NCI-H446 treated with DMSO at 0.1 percent for 48 hours (cell line): ENCODE data around the gene IFRD1.

Source experiments
- DNase-seq: peaks from one replicate; lab custom pipeline; 2025; lab: John Stamatoyannopoulos, UW

The IFRD1 gene, protein sequence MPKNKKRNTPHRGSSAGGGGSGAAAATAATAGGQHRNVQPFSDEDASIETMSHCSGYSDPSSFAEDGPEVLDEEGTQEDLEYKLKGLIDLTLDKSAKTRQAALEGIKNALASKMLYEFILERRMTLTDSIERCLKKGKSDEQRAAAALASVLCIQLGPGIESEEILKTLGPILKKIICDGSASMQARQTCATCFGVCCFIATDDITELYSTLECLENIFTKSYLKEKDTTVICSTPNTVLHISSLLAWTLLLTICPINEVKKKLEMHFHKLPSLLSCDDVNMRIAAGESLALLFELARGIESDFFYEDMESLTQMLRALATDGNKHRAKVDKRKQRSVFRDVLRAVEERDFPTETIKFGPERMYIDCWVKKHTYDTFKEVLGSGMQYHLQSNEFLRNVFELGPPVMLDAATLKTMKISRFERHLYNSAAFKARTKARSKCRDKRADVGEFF

DNA sequence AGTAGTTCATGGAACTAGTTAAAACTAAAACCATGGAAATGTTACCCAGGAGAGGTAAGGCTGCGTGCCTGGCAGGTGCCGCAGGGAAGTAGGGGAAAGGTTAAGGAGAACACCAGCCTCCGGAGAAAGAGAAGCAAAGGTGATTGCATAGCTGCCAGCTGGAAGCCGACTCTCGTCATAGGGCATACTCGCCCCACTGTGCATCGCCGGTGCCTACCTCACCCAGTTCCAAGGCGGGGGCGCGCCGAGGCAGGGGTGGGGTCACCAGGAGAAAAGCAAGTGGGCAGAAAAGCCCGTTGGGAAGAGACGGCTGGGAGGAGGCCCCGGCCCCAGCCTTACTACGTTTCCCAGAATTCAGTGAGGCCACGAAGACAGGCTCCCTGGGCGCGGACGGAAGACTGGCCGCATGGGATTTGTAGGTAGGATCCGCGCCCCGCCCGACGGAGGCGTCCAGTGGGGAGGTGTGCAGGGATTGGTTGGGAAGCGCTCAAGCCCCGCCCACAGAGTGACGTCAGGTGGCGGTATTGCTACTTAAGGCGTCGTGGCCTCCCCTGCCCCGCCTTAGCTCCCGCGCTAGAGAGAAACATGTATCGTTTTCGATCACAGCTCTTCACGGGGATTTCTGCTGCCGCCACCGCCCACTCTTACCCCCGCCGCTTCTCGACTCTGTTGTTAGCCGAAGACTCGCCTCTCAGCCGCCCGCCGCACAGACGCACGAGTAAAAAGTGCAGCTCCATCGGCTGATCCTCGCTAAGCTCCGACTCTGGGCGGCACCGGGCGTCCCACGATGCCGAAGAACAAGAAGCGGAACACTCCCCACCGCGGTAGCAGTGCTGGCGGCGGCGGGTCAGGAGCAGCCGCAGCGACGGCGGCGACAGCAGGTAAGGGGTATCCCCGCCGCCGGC lies at the start of gene IFRD1:
IFRD1 (plus strand) TSS at position 559 of the 905 bp plus-strand sequence; CDS start at position 788, 229 bp downstream.
- peak; percentile 95 for DNase-seq

DNA sequence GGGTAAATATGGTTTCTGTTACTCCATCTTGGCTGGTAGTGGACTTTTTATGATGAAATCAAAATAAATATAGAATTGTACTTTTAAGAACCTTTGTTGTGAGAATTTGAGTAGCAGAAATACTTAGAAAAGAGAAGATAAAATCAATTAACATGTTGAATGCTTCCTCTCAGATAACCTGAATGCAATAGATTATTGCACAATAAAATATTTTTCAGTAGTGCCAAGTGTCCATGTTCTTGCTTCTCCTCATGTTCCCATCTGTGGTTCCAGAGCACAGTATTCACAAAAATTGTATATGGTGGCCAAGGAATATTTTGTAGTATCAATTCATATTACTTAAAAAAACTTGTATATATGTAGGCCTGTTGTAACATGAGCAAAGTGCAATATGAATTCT lies 45.9 kb upstream of the IFRD1 start:
- DNase-seq: no peak

DNA sequence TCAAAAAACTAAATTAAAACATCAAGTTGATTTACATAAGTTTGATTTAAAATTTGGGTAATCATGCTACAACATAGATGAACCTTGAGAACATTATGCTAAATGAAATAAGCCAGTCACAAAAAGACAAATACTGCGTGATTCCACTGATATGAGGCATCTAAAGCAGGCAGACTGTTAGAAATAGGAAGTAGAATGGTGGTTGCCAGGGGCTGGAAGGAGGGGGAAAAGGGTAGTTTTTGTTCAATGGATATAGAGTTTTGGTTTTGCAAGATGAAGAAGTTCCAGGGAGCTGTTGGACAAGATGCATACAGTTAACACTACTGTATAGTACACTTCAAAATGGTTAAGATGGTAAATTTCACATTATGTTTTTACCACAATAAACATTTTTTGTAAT lies 45.0 kb upstream of the IFRD1 start:
- DNase-seq: no peak

DNA sequence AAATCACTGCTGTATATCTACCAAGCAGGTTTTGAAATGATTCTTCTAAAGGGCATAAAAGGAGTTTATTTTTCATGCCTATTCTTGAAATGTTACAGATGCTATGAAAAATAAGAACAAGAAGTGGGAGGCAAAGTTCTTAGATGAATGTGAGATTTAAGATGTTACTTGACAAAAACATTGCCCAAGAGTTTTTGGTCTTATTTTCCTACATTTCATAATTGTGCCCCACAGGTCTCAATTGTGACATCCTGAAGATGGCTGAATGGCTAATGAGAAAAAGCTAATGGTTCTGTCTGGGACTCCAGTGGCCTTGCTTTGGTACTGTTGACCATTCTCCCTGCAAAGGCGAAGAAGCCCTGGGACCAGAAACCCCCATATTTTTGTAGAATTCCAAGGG lies 43.0 kb upstream of the IFRD1 start:
- no peak for DNase-seq

DNA sequence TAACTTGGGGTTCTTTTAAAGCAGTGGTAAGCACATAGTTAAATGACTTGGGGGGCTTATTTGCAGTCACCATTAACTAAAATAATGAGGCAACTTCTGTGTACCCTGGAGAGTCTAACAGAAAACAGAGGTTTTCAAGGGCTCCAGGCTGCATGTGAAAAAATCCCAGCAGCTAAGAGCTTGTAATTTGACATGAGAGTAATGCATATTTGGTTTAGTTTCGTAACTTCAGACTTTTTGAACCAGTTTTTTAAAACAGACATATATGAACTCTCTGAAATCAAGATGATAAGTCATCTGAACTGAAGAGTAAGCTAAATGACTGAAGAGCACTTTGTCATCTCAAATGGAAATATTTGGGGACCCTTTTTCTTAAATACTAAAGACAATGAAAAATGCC lies 40.2 kb upstream of the IFRD1 start:
- DNase-seq: no peak

DNA sequence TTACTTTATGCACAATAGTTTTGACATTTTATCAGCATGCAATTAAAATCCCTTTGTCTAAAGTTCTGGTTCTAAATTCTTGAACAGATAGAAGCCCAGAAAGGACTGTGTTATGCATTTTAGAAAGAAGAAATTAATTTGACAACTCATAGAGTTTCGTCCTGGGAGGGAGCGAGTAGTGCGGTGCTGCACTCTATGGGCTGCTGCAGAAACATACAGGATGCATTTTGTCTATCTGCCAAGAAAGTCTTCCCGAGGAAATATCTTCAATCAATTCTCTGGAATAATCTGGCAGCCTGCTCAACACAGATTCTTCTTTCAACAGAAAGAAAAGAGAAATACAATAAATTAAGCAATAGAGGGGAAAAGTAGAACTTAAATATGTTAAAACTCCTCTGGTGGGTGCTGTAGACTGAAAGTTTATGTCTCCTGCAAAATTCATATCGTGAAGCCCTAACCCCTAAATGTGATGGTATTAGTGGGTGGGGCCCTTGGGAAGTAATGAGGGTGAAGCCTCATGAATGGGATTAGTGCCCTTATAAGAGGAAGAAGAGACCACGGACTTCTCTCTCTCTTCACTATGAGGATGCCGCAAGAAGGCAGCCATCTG lies 39.0 kb upstream of the IFRD1 start:
- DNase-seq: peak; percentile 8

DNA sequence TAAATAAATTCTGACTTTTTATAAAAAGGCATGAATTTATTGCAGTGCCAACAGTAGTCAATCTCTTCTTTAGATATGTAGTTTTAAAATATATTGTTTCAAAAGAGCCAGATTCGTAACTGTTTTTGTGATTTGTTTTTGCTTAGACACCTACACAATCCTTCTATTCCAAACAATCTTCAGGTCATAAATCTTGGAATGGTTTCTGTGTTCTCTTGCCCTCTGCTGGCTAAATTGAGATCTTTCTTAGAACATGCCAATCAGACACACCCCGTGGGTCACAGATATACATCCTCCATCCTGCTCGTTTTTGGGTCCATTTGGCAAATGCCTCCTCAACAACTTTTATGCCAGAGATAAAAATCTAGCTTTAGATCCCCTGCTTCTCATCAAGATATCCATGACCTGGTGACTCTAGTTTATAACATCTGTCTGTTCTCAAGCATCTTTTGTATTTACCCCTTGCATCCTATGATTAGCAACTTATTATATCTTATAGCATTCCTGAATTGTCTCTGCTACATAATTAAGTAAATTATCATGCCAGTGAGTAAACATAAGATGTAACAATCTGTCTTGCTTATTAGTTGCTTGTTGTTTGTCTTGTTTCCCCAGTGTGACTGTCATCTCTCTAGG lies 35.3 kb upstream of the IFRD1 start:
- DNase-seq: peak; percentile 51

DNA sequence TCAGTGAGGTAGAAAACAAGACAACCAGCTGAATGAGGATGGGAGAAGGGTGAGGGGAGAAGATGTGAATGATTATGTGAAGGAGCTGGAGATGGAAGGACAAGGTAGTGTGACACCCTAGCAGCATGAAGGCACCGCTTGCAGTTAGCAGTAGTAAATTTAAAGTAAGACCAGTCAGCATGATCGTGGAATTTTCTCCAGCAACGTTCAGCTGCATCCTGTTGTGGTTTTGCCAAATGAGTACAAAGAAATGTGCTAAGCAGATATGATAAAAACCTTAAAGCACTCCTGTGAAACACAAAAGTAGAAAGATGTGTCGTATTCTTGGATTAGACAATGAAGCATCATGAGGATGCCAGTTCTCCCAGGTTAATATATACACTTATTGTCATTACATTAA lies 34.1 kb upstream of the IFRD1 start:
- no peak for DNase-seq

DNA sequence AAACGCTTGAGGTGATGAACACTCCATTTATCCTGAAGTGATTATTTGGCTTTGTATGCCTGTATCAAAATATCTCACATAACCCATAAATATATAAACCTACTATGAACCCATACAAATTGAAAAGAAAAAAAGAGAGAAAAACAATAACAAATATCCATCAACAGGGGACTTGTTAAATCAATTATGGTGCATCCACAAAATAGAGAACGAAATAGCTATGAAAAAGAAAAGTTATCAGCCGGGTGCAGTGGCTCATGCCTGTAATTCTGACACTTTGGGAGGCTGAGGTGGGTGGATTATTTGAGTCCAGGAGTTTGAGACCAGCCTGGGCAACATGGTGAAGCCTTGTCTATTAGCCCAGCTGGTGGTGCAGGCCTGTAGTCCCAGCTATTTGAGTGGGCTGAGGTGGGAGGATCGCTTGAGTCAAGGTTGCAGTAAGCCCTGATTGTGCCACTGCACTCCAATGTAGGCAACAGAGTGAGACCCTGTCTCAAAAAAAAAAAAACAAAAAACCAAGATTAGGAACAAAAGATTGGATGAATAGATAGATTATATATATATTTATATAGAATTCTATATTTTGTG lies 30.6 kb upstream of the IFRD1 start:
- no peak for DNase-seq

DNA sequence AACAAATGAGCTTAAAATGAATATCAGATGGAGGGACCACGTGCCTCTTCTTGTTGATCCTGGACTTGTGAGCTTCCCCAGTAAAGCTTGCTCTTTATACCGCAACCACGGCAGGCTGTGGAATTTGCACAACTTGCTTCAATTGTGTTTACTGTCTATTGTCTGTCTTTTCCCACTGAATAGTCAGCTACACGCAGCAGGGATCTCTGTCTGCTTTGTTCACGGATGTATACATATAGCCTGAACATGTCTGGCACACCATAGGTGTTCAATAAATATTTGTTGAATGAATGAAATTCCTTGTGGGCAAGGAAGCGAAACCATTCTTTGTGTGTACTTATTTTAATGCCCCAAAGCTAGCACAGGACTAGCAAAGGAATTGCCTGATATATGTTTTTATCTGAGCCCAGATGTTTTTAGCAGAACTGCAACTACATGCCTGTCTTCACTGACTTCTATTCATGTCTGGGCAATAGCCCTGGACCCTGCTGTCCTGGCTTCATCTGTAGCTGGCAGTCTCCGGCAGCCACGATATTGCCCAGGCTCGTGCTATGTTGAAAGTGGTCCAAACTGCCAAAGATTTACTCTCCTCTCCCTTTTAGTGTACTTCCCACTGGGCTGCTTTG lies 29.9 kb upstream of the IFRD1 start:
- DNase-seq: no peak

DNA sequence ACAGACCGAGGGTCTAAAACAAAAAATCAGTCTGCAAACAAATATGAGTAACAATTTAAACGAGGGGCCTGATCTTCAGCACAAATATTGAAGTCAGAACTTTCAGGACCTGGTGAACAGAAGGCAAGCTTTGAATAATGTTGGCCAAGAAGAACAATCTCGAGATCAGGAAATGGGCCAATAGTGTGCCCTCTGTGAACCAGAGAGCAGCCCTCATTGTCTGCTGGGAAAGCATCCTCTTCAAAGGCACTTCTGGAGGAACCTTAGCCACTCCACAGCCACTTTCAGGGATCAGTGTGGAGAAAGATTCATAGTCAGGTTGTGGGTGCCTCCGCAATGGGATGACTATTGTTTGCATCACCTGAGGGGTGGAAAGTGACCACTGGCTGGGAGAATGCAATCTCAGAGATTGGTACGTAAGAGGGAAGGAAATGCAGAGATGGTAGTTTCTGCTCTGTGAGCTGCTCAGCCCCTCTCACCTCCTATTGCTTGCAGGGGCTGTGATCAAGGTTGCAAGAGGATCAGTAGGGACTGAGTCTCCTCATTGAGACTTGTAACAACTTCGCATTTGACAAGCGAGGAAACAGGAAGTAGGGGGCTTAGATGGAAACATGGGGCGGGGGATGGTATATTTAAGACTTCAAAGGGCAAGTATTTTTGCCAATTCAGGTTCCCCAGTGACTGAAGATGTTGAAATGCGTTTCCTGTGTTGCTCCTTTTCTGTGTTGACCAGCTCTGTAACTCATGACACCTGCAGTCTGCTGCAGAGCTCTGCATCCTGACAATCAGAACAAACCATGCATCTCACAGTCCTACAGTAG lies 28.4 kb upstream of the IFRD1 start:
- DNase-seq: no peak

DNA sequence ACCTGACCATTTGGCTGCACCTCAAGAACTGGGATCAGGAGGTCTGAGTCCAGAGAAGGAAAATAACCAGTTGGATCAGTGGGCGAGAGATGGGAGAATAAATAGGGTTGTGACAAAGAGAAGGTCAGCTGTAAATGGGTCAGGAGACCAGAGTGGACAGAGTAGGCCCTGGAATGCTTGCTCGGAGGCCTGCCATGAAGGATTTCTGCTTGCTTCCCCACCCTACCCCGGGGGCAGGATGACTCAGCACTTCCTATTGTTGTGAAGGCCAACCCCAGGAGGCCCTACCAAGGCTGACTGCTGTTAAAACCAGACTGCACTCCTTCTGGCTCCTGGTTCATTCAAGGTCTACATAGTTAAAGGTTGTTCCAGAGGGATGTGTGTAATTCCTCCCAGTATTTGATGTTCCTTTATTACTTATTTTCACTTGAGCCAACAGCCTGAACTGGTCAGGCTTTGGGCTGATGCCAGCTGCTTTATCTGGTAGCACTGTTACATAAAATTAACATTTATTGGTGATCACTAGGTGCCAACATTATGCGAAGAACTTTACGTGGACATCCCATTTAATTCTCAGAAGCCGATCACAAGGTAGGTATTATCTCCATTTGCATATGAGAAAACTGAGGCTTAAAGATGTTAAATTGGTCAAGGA lies 27.3 kb upstream of the IFRD1 start:
- DNase-seq: peak; percentile 16

DNA sequence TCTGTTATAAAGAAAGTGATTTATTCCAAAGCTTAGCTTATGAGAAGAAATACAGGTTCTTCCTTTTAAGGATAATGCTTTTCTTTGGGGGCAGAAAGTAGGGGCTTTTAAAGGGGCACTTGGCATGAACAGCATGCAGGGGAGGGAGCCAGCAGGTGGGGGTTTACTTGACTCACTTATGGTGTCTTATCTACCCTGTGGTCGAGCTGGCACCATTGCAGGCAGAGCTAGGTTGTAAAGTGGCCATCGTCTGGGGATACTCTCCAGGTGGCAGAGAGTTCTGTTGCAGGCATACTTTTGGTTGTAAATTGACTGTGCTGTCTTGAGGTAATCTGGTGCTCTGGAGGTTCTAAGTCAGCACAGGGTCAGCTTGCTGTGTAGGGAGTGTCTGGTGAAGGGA lies 26.3 kb upstream of the IFRD1 start:
- DNase-seq: no peak

DNA sequence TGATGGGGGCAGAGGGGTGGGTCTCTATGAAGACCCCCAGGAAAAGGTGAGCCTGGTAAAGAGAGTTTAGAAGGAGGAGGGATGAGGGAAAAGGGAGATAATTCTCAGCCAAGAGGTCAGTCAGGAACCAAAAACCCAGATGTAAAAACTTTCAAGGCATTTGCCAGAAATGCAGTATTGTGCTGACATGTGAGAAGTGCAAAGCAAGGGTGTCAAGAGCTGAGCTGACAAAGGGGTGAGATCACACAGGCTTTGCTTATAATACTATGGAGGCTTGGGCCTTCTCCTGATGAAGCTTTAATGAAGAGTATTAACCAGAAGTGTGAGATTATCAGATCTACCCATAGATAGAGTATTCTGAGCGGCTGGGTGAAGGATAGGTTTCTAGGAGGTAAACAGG lies 22.3 kb upstream of the IFRD1 start:
- no peak for DNase-seq

DNA sequence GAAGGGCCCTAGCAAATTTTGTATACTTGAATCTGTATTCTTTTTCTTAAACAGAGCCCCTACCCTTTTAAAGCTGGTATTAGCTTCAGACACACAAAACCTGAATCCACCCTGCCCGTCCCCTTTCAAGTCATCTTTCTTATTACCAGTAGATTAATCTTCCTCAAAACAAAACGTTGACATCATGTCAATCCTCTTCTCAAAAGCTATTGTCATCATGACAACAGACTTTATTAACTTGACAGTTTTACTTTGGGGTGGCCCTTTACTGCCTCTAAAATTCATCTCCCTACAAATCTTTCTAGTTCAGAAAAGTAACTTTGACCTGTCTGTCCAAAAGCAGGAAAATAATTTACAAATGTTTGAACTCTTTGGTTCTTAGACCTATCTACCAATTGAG lies 21.5 kb upstream of the IFRD1 start:
- DNase-seq: no peak

DNA sequence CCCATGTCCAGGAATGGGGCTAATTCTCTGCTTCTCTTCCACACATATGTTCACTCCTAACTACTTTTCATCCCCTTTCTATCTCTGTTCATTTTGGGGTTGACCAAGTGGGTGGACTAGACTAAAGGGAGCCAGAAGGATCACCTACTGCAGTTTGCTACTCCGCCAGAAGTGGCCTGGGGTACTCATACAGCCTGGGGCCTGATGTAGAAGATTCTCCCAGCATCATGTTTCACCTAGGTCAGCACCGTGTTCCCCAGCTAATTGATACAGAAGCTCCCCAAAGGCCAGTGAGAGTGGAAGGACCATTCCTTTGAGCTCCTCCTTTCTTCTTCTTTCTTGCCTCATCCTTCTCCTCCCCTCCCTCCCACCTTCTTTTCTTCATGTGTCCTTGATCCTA lies 19.6 kb upstream of the IFRD1 start:
- DNase-seq: no peak

DNA sequence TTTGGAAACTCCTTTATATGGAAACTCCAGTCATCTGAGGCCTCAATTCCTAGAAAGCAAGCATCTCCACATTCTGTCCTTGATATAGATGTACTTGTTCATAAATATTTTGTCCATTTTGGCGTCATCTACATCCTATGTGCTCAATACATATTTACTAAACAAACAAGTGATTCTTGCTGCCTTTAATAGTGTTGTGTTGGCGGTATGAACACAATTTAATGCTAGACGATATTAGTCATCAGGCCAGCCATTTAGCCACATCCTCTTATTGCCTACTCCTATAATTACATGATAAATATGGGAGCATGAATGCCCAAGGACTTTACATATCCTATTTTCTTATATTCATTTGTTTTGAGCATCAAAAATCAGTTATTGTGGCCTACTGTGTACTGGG lies 18.5 kb upstream of the IFRD1 start:
- DNase-seq: no peak

DNA sequence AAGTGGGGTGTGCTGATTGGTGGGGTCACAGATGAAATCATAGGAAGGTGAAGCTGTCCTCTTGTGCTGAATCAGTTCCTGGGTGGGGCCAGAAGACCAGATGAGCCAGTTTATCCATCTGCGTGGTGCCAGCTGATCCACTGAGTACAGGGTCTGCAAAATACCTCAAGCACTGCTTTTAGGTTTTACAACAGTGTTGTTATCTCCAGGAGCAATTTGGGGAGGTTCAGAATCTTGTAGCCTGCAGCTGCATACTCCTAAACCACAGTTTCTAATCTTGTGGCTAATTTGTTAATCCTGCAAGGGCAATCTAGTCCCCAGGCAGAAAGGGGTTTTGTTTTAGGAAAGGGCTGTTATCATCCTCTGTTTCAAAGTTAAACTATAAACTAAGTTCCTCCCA lies 17.0 kb upstream of the IFRD1 start:
- no peak for DNase-seq

DNA sequence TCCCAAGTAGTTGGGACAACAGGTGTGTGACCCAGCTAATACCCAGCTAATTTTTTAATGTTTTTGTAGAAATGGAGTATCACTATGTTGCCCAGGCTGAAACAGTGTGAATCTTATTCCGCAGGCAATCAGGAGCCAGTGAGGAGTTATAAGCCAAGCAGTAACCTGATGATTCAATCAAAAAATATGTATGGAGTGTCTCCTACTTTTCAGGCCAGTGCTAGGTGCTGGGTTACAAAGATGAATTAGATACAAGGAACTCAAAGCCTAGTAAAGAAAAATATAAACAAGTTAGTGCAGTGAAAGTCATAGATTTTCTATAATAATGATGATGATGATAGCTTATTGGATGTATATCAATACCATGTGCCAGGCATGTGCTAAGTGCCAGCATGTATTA lies 13.2 kb upstream of the IFRD1 start:
- DNase-seq: no peak

DNA sequence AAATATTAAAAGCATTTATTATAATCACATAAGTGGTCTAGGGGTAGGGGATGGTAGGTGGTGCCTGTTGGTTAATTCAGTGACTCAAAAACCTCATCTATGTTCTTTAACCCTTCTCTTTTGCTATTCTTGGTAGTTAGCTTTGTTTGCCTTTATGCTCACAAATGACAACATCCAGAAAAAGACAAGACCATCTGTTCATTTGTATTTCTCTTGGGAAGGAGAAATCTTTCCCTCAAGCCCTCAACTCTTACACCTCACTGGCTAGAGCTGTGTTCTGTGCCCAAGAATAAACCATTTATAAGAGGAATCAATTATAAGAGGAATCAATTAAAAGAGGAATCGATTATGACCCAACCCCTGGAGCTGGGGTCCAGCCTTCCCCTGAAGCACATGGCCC lies 10.8 kb upstream of the IFRD1 start:
- DNase-seq: peak; percentile 20
